H1 (cell line): ENCODE results near the gene DNTT. TPM values are rescaled to one million over a fixed set of nuclear protein-coding genes. Genes with fewer than 3 reads are reported as not detected.
A peak's percentile ranks its signal among the peaks of the same experiment; 100 is the strongest.

ENCODE experiments used
- CTCF ChIA-PET: fragments of 300-600 bp; sonication (Branson Sonifier 250); formaldehyde crosslinking; loops from one replicate; lab custom pipeline; 2021; ENCODE audit not compliant: partially characterized antibody; lab: Charles Lee
- POLR2A ChIA-PET: fragments of 300-600 bp; sonication (Branson Sonifier 250); formaldehyde crosslinking; loops from one replicate; lab custom pipeline; 2021; ENCODE audit warnings: inconsistent platforms; ENCODE audit not compliant: partially characterized antibody; lab: Charles Lee
- DNase-seq, 2 experiments: peaks; one replicate each; pipeline versions ENCODE4 v3.0.0 to v3.0.0-alpha.2; 2010 to 2022; ENCODE audit warnings: low spot score in 2 of 2, low read depth in 1 of 2, mixed read lengths in 1 of 2
- FAIRE-seq: peaks from 2 replicates; lab custom pipeline; 2011; peaks lifted over from hg19 to GRCh38; lab: Jason Lieb, UNC
- H2AFZ ChIP-seq: 2 replicates; pipeline ENCODE4 v1.8.1; 2012; ENCODE audit warnings: low read length, inconsistent platforms
- H2AK5ac ChIP-seq: 2 replicates; pipeline ENCODE4 v1.6.1; 2013; ENCODE audit warnings: low read depth, low read length
- H2BK120ac ChIP-seq: replicated peaks from 2 replicates; pipeline ENCODE3; 2013; ENCODE audit warnings: low read depth, low read length, inconsistent platforms
- H2BK12ac ChIP-seq: 2 replicates; pipeline ENCODE4 v1.6.1; 2013; ENCODE audit warnings: low read depth, low read length
- H2BK15ac ChIP-seq: 2 replicates; pipeline ENCODE4 v1.6.1; 2013; ENCODE audit warnings: low read length
- H2BK20ac ChIP-seq: 2 replicates; pipeline ENCODE4 v1.6.1; 2013; ENCODE audit warnings: low read length
- H2BK5ac ChIP-seq: 2 replicates; pipeline ENCODE4 v1.6.1; 2013; ENCODE audit warnings: low read depth, low read length
- H3K14ac ChIP-seq: 2 replicates; pipeline ENCODE4 v1.6.1; 2013; ENCODE audit warnings: inconsistent platforms; ENCODE audit not compliant: insufficient read length
- H3K18ac ChIP-seq: 2 replicates; pipeline ENCODE4 v1.6.1; 2013; ENCODE audit warnings: low read length; ENCODE audit errors: extremely low read depth
- H3K23ac ChIP-seq: 2 replicates; pipeline ENCODE4 v1.6.1; 2013; ENCODE audit warnings: inconsistent platforms; ENCODE audit not compliant: insufficient read length
- H3K23me2 ChIP-seq: 2 replicates; pipeline ENCODE4 v1.6.1; 2013; ENCODE audit warnings: low read depth, low read length
- H3K27ac ChIP-seq: 2 replicates; pipeline ENCODE4 v1.6.1; 2011; ENCODE audit warnings: low read depth, low read length, inconsistent platforms
- H3K27me3 ChIP-seq, 4 experiments: replicated peaks in 1 of 4; 1 replicate in 1 of 4; 2 replicates in 3 of 4; pipeline versions ENCODE4 v1.6.1 to v1.8.1; 2011 to 2013; ENCODE audit warnings: low read length in 3 of 4, mild to moderate bottlenecking in 3 of 4, inconsistent platforms in 2 of 4, mixed read lengths in 2 of 4, moderate library complexity in 1 of 4; ENCODE audit not compliant: control insufficient read depth in 3 of 4, insufficient read depth in 3 of 4; ENCODE audit errors: extremely low read depth in 1 of 4
- H3K36me3 ChIP-seq, 4 experiments: 2 replicates each; pipeline versions ENCODE4 v1.6.1 to v1.8.1; 2011 to 2013; ENCODE audit warnings: mild to moderate bottlenecking in 4 of 4, low read length in 3 of 4, moderate library complexity in 2 of 4, control low read depth in 1 of 4, inconsistent platforms in 1 of 4; ENCODE audit not compliant: insufficient read depth in 4 of 4, control insufficient read depth in 2 of 4
- H3K4ac ChIP-seq: replicated peaks from 2 replicates; pipeline ENCODE3; 2013; ENCODE audit warnings: low read length, low read depth, mixed read lengths, inconsistent platforms; ENCODE audit not compliant: insufficient read length
- H3K4me1 ChIP-seq, 4 experiments: replicated peaks in 1 of 4; 1 replicate in 1 of 4; 2 replicates in 3 of 4; pipeline versions ENCODE4 v1.6.1 to v1.8.1; 2011 to 2013; ENCODE audit warnings: low read length in 3 of 4, inconsistent platforms in 2 of 4, mixed read lengths in 1 of 4; ENCODE audit not compliant: insufficient read depth in 4 of 4, control insufficient read depth in 3 of 4
- H3K4me2 ChIP-seq, 2 experiments: 2 replicates each; pipeline versions ENCODE4 v1.6.1 to v1.8.1; 2011 to 2013; ENCODE audit warnings: low read depth in 2 of 2, low read length in 2 of 2, control low read depth in 1 of 2, inconsistent platforms in 1 of 2, mild to moderate bottlenecking in 1 of 2; ENCODE audit not compliant: insufficient read depth in 1 of 2
- H3K4me3 ChIP-seq, 4 experiments: fragments of 200-600, 300-600 bp in 1 of 4; sonication (generic), shearing (Covaris generic), sonication (Bioruptor Twin) in 1 of 4; 2 replicates each; pipeline versions ENCODE4 v1.5.1 to v1.8.1; 2011 to 2016; ENCODE audit warnings: low read length in 4 of 4, low read depth in 3 of 4, control low read depth in 2 of 4, inconsistent platforms in 2 of 4, mild to moderate bottlenecking in 2 of 4, mixed read lengths in 1 of 4, moderate library complexity in 1 of 4; ENCODE audit not compliant: insufficient read depth in 2 of 4; ENCODE audit errors: extremely low read depth in 1 of 4
- H3K56ac ChIP-seq: replicated peaks from 2 replicates; pipeline ENCODE3; 2013; ENCODE audit warnings: low read depth, mild to moderate bottlenecking, mixed read lengths, low read length, inconsistent platforms; ENCODE audit not compliant: insufficient read length
- H3K79me1 ChIP-seq: 2 replicates; pipeline ENCODE4 v1.6.1; 2013; ENCODE audit warnings: low read depth, low read length, control low read depth
- H3K79me2 ChIP-seq, 2 experiments: 2 replicates each; pipeline versions ENCODE4 v1.6.1 to v1.8.1; 2012 to 2013; ENCODE audit warnings: low read length in 2 of 2, mild to moderate bottlenecking in 2 of 2, inconsistent platforms in 1 of 2; ENCODE audit not compliant: insufficient read depth in 2 of 2, control insufficient read depth in 1 of 2
- H3K9ac ChIP-seq, 4 experiments: replicated peaks in 1 of 4; 1 replicate in 1 of 4; 2 replicates in 3 of 4; pipeline versions ENCODE4 v1.6.1 to v1.8.1; 2011 to 2013; ENCODE audit warnings: low read depth in 3 of 4, low read length in 3 of 4, control low read depth in 2 of 4, mild to moderate bottlenecking in 2 of 4, moderate library complexity in 2 of 4, inconsistent platforms in 1 of 4; ENCODE audit errors: extremely low read depth in 1 of 4
- H3K9me3 ChIP-seq, 2 experiments: 2 replicates each; pipeline versions ENCODE4 v1.6.1 to v1.8.1; 2012 to 2013; ENCODE audit warnings: mild to moderate bottlenecking in 2 of 2, moderate library complexity in 2 of 2, control low read depth in 1 of 2, inconsistent platforms in 1 of 2, low read depth in 1 of 2, low read length in 1 of 2, mixed read lengths in 1 of 2; ENCODE audit not compliant: insufficient read depth in 2 of 2
- H4K20me1 ChIP-seq, 2 experiments: replicated peaks in 1 of 2; 2 replicates each; pipeline versions ENCODE3 to v1.8.1; 2011 to 2013; ENCODE audit warnings: inconsistent platforms in 2 of 2, low read length in 2 of 2, mild to moderate bottlenecking in 1 of 2; ENCODE audit not compliant: insufficient read depth in 2 of 2, control insufficient read depth in 1 of 2
- H4K5ac ChIP-seq: 2 replicates; pipeline ENCODE4 v1.6.1; 2013; ENCODE audit warnings: low read length, low read depth, mixed read lengths, inconsistent platforms; ENCODE audit not compliant: insufficient read length
- H4K8ac ChIP-seq: 2 replicates; pipeline ENCODE4 v1.8.0; 2013; ENCODE audit warnings: mild to moderate bottlenecking, moderate library complexity, low read length, inconsistent platforms; ENCODE audit not compliant: insufficient read depth; ENCODE audit errors: extremely low read depth
- H4K91ac ChIP-seq: replicated peaks from 2 replicates; pipeline ENCODE3; 2013; ENCODE audit warnings: low read length, mixed read lengths, inconsistent platforms; ENCODE audit not compliant: insufficient read length
- BCL11A ChIP-seq, 2 experiments: IDR thresholded peaks; one replicate each; pipeline ENCODE4 v1.6.1; 2011; ENCODE audit warnings: low read depth in 2 of 2, low read length in 2 of 2, mild to moderate bottlenecking in 2 of 2
- CTBP2 ChIP-seq: IDR thresholded peaks from 2 replicates; pipeline ENCODE4 v1.7.0; 2011; ENCODE audit warnings: borderline replicate concordance, mild to moderate bottlenecking, moderate library complexity, mixed read lengths, low read length; ENCODE audit not compliant: insufficient read depth, insufficient read length
- E2F6 ChIP-seq: IDR thresholded peaks from 2 replicates; pipeline ENCODE4 v1.6.1; 2012; ENCODE audit warnings: inconsistent platforms
- EGR1 ChIP-seq: IDR thresholded peaks from 2 replicates; pipeline ENCODE4 v1.6.1; 2011; ENCODE audit warnings: low read depth, low read length, borderline replicate concordance
- MAFK ChIP-seq: IDR thresholded peaks from 2 replicates; pipeline ENCODE4 v1.6.1; 2012; ENCODE audit warnings: low read depth, mild to moderate bottlenecking, improper control_type of control experiment, low read length
- SAP30 ChIP-seq: fragments of 300-600 bp; sonication (generic); IDR thresholded peaks from 2 replicates; pipeline ENCODE4 v1.7.1; 2012; ENCODE audit warnings: low read length, moderate library complexity, mild to moderate bottlenecking, inconsistent platforms; ENCODE audit not compliant: insufficient read depth, insufficient replicate concordance
- WGBS, 2 experiments: shearing (Covaris generic) in 1 of 2; methylation state at CpG; one replicate each; pipeline versions ENCODE4 v1.1.6 to v1.1.7; 2013 to 2015; ENCODE audit warnings: low lambda C conversion rate in 2 of 2, mixed read lengths in 2 of 2, inconsistent platforms in 1 of 2, low coverage in 1 of 2, missing lambda C conversion rate in 1 of 2; ENCODE audit not compliant: insufficient replicate concordance in 2 of 2, insufficient coverage in 1 of 2, insufficient read length in 1 of 2; ENCODE audit errors: extremely low coverage in 1 of 2, missing lambda C conversion rate in 1 of 2; 5-methylcytosine and 5-hydroxymethylcytosine counted together
- polyA plus RNA-seq, 7 experiments: library from polyadenylated mRNA; depleted of rRNA in 3 of 7; stranded (reverse) in 5 of 7; unstranded in 2 of 7; fragments of >200 nt in 5 of 7; fragments of 200-250 nt in 2 of 7; gene quantifications; 1 replicate in 5 of 7; 2 replicates in 1 of 7; 4 replicates in 1 of 7; pipeline versions ENCODE4 v1.2.1 to v1.2.3, GENCODE V29; 2011 to 2013; ENCODE audit warnings: missing spikeins in 2 of 7, mixed read lengths in 2 of 7
- total RNA-seq: library from RNA; stranded (reverse); fragmentation: NEBNext Ultra II Directional; extraction: Animal tissue kit (Norgen Biotek cat#: 25700); gene quantifications from 2 replicates; pipeline ENCODE4 v1.2.1, GENCODE V29; 2021

DNTT gene
- total and polyA plus RNA-seq, 2 of the 8 experiments (the other 6 are each of a cell fraction or from before 2014, with no cell fraction given) = not detected

GRCh38 chr10:96306516-96306915 is 2.3 kb downstream of the DNTT start:
- 94% methylated on average over 8 of the region's 8 CpGs; no CpG with 5 or more reads in 1 of the 2 experiments for WGBS, 2 experiments

More at GRCh38 chr10:96306516-96306915, 2.3 kb downstream of the DNTT start:
- Histone ChIP-seq H4K8ac (no peak overlapping the region), H3K27me3 (no peaks in the 10 kb centered on the region), H4K91ac (peak overlapping the region; percentile 75), H2AK5ac (no peak overlapping the region), H2BK120ac (peak overlapping the region; percentile 5), H3K23me2 (no peaks in the 10 kb centered on the region), H3K36me3 (no peaks in the 10 kb centered on the region), H2BK12ac (peak overlapping the region; percentile 55; the same call in 1 of the 2 replicates), H3K14ac (no peak overlapping the region), H3K9ac (no peak overlapping the region), H3K27ac (no peak overlapping the region), H3K23ac (no peak overlapping the region), H2BK5ac (peak overlapping the region; percentile 45; the same call in 1 of the 2 replicates), H3K18ac (no peak overlapping the region), H4K20me1 (no peaks in the 10 kb centered on the region), H3K4me2 (no peak overlapping the region), H3K56ac (no peak overlapping the region), H3K4me3 (no peak overlapping the region), H3K4me1 (peaks cover 3 to 24% (median 22%) of the 10 kb centered on the region in 4 experiments), H2AFZ (no peak overlapping the region; the same call in 1 of the 2 replicates), H3K79me2 (no peaks in the 10 kb centered on the region), H2BK20ac (0 out of 2 replicates have a peak overlapping the region, but pooled peaks have one; percentile 75), H3K9me3 (no peaks in the 10 kb centered on the region), H3K79me1 (no peaks in the 10 kb centered on the region), H2BK15ac (no peak overlapping the region), H4K5ac (no peak overlapping the region), H3K4ac (peak overlapping the region; percentile 87)
- POLR2A ChIA-PET = no interaction called here
- CTCF ChIA-PET = interaction anchor here (0.9 to 3.2 kb wide), 6 partner anchors 12 to 68 kb away, joined by 3 to 21 read pairs (median 4); no protein-coding TSS in a partner anchor
- FAIRE-seq = no peak
- TF ChIP-seq EGR1 = no peak
- TF ChIP-seq CTBP2 = no peak
- no peak for TF ChIP-seq SAP30
- TF ChIP-seq E2F6 = no peak
- no peak for TF ChIP-seq MAFK
- no peak for TF ChIP-seq BCL11A (IDR thresholded peaks at IDR 0.05; ENCODE audit: low read depth in 2 of 2, low read length in 2 of 2)
- DNase-seq = no peak
